Right forelimb (tissue), 1 donor: ENCODE measurements around the gene ORMDL3.

Experiments
- DNase-seq: peaks from one replicate; pipeline ENCODE4 v3.0.0-alpha.2; 2018

ORMDL3 gene, protein sequence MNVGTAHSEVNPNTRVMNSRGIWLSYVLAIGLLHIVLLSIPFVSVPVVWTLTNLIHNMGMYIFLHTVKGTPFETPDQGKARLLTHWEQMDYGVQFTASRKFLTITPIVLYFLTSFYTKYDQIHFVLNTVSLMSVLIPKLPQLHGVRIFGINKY

DNA sequence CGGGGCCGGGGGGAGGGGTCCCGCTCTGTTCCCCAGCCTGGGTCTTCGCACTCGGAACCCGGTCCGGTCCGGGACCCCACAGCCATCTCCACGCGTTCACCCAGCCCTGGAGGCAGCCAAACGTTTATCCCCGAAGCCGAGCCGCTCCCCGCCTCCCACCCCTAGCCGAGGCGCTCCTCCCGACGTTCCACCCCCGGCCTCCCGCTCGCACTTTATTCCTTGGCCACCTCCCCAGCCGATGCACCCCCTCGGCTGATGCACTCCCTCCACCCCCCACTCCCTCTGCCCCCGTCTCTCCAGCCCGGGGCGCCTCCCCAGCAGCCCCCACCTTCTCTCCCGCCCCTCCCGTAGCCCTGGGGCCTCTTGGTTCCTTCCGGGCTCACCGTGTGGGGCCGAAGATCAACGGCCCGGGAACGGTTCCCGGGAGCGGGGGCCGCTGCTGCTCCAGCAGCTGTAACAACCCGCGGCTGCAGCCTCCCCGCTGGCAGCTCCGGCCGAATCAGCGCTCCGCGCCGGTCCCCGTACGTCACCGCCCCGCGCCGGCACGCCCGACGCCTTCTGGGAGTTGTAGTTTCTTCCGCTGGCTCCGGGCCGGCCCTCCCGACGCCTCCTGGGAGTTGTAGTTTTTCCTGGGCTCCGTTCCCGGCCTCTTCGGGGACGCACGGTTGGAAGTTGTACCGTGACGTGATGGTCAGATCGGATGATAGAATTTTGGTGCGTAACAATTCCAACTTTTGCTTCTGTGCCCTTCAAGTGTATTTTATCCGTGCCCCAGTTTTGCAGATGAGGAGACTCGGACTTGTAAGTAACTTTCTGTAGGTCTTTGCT, at the start of gene ORMDL3, which contains the start of gene LRRC3C:
Gene ORMDL3, minus strand, starts transcription at position 501 of the 828 bp plus-strand sequence. CDS start 3,398 bp downstream, outside the sequence.
Gene LRRC3C, plus strand, starts transcription at position 632 of the 828 bp plus-strand sequence. CDS start 13,792 bp downstream, outside the sequence.
- peak; percentile 98 for DNase-seq

DNA sequence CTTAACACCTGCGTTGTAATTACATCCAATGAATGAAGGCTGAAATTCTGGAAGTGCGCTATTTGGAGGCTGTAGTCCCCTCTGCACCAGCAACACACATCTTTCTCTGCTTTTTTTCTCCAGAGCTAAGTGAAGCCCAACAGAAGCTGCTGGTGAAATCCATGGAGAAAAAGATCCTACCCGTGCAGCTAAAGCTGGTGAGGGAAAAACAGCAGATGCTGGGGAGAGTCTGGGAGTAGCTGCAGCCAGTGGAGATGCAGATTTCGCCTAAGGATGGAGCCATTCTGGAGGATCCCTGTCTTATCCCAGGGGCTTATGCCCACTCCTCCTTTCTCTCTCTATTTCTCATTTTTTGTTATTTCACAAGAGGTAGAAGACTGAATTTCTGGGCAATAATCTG, 48.4 kb upstream of the ORMDL3 start:
- DNase-seq = no peak

DNA sequence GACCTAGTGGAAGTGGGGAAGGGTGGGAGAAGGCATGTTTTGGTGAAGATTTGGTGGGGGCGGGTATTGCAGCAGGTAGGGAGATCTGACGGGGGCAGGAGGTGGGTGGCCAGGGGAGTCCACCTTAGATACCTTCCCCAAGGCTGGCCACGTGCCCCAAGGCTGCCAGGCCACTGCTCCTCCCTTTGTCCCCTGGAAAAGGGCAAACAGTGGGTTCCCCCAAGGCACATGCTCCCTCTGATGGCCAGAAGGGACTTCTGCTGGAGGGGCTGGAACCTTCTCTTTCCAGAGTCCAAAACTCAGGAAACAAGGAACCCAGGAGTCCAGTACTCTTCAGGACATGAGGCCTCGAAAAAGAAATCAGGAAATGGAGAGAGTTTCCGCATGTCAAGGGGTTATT, 47.0 kb upstream of the ORMDL3 start:
- no peak for DNase-seq

DNA sequence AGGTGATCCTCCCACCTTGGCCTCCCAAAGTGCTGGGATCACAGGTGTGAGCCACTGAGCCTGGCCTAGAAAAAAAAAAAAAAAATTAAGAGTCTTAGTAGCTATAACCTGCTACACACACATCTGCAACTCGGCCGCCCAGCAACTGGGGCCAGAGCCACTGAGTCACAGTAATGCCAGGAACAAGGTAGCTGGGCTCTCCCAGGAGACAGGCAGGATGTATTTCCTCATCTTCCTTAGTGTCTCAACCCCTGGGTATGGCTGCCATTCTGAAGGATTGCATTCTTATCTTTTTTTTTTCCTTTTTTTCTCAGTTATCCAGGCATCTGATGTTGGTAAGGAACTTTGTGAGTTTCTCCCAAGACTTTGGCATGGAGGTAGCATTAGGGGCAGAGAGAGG, 46.1 kb upstream of the ORMDL3 start:
- DNase-seq = no peak

DNA sequence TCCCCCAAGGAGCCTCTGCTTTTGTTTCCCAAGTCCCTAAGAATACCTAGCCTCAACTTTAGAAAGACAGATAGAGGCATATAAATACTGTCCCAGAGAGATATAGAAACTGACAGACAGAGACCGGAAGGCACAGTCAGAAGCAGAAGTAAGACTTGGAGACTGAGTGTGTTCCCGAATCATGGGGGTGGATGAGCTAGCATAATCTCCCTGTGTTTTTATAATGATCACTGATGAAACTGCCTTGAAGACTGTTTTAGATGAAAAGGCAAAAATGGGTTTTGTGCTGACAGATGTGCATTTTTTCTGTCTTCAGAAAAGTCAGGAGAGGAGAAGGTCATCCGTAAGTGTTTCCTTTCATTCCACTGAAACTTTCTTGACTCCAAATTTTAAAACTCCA, 44.9 kb upstream of the ORMDL3 start:
- no peak for DNase-seq

DNA sequence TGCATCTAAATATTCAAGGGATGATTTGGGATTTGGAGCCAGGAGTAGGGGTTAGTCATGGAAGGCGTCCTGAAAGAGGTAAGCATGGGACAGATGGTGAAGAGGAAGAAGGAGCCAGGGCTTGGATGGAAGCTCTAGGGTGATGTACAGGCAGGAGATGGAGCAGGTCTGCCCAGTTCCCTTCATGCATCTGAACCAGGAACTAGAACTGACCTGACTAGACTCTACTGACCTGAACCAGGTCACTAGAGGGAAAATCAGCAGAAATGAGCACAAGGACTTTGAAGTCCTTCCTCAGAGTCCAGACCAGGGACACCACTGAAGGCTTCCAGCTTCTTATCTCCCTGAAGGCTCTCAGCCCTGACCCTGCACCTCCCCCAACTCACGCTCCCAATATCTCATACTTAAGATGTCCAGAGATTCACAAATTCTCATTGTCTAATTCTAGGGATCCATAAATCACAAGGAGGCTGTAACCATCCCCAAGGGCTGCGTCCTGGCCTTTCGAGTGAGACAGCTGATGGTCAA, 43.7 kb upstream of the ORMDL3 start:
- DNase-seq = no peak

DNA sequence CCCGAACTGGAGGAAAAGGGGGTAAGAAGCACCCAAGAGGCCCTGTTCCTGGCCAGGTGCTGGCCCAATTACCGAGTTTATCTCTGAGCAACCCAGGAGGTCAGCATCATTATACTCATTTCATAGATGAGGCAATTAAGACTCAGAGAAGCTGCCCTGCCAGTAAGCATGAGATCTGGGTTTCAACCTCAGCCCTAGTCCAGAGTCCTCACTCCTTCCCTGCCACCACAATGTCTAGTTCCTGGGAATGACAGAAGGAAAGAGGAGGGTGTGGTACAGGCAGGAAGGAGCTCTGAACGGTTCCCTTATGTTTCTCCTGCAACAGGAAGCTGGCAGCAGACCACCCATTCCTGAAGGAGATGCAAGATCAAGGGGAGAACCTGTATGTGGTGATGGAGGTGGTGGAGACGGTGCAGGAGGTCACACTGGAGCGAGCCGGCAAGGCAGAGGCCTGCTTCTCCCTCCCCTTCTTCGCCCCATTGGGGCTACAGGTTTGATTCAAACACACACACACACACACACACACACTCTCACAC, 42.8 kb upstream of the ORMDL3 start:
- no peak for DNase-seq

DNA sequence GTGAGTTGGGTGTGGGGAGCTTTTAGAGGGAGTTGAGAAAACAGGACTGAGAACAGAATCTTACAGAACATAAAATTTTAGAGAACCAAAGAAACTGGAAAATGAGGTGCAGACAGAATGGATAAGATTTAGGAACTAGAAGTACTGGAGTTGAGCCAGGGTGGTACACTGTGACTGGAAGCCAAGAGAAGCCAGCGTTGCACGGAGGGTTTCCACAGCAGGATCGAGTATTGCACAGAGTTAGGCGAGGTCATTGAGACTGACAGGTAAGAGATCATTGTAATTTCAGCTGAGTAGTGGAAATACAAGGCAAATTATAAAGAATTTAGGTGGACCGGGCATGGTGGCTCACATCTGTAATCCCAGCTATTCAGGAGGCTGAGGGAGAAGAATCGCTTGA, 42.0 kb upstream of the ORMDL3 start:
- DNase-seq = no peak

DNA sequence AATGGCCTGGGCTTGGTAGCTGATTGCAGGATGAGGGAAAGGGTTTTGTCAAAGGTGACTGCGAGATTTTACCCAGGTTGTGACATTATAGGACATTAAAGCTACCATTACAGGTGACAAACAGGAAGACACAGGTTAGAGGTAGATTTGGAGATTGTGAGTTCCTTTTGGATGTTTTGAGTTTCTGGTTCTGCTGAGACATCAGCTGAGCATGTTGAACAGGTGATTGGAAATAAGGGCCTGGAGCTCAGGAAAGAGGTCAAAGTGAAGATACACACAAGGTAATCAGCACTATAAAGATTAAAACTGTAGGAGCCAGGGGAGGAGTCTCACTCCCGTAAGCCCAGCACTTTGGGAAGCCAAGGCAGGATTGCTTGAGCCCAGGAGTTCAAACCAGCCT, 41.4 kb upstream of the ORMDL3 start:
- no peak for DNase-seq

- DNase-seq = no peak
Measured at GRCh38 chr17:39966771-39967170, 39.4 kb upstream of the ORMDL3 start.

- DNase-seq = no peak
Measured at GRCh38 chr17:39965017-39965699, 37.8 kb upstream of the ORMDL3 start.

GRCh38 chr17:39963829-39964228, 36.4 kb upstream of the ORMDL3 start:
- DNase-seq = no peak

DNA sequence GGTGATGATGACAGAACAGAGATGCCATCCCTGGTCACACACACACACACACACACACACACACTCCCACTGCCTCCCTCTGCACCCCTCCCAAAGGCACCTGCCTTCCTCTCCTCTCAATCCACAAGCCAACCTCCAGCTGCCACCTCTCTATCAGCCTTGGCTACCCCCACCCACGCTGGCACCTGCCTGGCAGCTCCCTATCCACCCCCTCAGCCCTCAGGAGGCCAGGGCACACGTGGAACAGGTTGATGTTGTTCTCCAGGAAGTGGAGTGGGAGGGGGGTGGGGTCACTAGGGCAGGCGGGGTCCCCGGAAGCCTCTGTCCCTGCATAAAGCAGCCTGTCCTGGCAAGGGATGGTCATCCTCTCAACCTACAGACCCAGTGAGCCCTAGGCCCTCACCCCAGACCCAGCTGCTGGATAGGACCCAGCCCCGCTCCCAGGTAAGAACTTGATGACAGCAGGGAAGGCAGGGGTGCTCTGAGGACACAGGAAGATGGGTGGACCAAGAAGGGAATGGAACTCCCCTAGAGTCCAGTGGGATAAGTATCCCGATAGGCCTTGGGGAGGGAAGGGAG, 35.3 kb upstream of the ORMDL3 start, which contains the start of gene GSDMA:
Gene GSDMA, plus strand, starts transcription at position 363 of the 579 bp plus-strand sequence. CDS start 2,684 bp downstream, outside the sequence.
- DNase-seq = no peak

DNA sequence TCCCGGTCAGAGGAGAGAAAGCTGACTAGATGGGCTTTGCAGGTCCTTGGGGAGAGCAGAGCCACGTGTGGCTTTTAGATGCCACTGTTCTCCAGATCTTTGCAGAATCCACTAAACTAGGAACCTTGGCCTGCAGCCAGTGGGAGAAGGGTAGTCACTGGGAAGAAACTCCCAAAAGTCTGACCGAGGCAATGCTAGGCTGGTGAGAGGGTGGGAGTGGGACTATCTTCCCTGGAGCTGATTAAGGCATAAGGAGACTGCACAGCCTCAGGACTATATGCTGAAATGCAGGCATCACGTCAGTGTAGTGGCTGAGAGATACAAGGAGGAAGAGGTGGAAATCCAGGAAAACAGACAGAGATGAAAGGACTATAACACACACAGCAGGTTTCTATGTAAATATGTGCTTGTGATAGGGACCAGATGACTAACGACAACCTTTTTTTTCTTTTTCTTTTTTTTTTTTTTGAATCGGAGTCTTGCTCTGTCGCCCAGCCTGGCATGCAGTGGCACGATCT, 33.2 kb upstream of the ORMDL3 start:
- no peak for DNase-seq

DNA sequence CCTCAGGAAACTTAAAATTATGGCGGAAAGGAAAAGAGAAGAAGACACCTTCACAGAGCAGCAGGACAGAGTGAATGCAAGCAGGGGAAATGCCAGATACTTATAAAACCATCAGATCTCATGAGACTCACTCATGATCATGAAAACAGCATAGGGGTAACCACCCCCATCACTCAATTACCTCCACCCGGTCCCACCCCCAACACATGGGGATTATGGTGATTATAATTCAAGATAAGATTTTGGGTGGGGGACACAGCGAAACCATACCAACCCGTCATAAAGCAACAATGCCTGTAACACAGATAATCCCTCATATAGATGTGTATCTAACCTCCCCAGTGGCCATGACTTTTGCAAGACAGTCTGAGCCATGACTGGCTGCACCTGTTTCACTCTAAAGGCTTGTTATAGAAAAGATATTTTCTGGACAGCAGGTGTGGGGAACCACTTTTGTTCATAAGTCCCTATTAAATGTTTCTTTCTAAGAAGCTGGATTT, 28.4 kb upstream of the ORMDL3 start:
- DNase-seq = no peak

- no peak for DNase-seq
Measured at GRCh38 chr17:39954876-39955275, 27.5 kb upstream of the ORMDL3 start.

GRCh38 chr17:39953471-39953888, 26.1 kb upstream of the ORMDL3 start:
- no peak for DNase-seq

GRCh38 chr17:39952680-39953470, 25.5 kb upstream of the ORMDL3 start:
- DNase-seq = peak; percentile 97

DNA sequence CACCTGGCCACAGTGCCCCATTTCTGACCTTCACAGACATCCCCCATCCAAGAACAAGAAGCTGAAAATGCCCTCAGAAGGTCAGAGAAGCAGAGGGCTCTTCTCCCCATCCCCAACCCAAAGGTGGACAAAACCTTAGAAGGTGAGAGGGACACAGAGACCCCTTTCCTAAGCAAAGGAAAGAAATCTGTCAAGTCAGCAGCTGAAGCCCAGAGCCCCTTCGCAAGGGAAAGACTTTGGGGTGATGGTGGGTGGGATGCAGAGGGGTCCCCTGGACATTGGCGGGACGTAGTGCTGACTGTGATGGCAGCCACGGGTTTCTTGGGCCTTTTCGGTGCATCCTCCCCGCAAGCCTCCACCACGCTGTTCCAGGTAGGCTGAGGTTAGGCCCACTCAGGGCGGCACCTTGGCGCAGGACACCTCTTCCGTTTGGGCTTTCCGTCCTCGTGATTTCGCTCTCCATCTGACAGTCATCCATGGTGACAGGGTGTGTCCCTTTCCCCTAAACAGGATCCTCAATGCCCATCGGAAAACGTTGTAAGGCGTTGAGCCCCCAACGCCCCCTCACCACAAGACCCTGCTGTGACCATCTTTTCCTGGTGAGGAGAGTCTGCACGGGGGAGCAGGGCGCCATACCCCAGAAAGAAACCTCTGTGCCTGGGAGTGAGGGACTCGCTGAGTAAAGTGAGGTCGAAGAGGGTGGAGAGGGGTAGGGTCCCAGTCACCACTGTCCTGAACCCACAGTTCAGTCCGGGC, 24.7 kb upstream of the ORMDL3 start:
- DNase-seq = peak; percentile 53

DNA sequence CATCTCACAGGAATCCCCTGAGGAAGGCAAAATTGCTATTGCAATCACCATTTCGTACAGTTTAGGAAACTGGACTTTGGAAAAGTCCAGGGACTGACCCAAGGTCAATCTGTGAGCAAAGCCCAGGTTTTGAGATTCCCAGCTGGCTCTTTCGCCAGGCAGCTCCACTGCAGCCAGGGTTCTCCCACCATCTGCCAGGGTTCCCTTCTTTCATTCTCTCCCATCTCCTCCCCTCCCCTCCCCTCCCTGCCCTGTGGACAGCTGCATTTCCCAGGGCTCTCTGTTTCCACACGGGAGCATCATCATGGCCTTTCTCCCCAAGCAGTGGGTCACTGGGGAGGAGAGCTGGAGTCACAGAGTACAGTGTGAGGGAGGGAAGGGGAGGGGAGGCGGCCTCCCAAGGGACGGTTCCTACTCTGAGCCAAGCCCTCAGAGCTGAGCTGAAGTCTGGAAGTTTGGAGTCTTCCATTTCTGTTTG, 23.5 kb upstream of the ORMDL3 start:
- DNase-seq = no peak
